HG03469 (cell line): Measurements from ENCODE around the gene ENAH.

ENCODE experiments used
- ATAC-seq: cut with Tn5 transposase; IDR thresholded peaks from one replicate; pipeline ENCODE4 v1.9.1; 2021; ENCODE audit warnings: mild to moderate bottlenecking, moderate library complexity, moderate number of reproducible peaks; ENCODE audit not compliant: unreplicated experiment

The ENAH gene

DNA sequence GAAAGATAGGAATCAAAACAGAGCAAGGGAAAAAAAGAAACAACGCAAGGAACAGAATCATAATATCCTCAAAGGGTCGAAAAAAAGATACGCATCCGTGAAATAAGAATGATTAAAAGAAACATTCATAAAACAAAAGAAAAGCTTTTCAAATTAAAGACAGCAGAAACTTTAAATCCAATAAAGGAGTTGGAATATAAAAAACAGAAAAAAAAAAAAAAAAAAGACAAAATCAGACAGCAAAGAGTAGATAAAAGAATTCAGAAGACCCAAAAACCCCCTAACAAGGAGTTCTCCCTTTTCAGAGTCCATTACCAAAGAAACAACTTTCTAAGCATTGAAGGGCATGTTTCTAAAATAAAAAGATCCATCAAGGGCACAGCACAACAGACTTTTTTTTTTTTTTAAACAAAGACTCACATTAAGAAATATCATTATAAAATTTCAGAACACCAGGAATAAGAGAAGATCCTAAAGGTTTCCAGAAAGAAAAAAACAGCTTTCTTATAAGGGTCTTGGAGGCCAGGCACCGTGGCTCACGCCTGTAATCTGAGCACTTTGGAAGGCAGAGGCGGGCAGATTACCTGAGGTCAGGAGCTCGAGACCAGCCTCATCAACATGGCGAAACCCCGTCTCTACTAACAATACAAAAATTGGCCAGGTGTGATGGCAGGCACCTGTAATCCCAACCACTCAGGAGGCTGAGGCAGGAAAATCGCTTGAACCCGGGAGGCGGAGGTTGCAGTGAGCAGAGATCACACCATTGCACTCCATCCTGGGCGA is 44.7 kb downstream of the ENAH start:
- ATAC-seq, result no peak

DNA sequence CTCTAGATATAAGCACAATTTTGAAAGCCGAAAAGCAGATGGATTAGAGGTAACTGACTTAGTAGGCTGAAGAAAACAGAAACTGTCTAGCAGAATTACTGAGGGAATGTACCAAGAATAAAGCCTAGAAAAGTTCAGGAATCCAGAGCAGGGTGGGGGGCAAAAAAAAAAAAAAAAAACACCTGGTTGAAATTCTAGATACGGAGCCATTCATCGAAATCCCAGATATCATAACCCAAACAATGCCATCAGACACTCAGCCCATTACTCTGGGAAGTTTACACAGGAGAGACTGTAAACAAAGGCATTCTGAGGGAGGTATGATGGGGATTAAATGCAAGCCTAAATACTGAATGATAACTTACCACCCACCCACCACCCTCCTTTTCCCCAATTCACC is 45.6 kb downstream of the ENAH start:
- ATAC-seq, result no peak

DNA sequence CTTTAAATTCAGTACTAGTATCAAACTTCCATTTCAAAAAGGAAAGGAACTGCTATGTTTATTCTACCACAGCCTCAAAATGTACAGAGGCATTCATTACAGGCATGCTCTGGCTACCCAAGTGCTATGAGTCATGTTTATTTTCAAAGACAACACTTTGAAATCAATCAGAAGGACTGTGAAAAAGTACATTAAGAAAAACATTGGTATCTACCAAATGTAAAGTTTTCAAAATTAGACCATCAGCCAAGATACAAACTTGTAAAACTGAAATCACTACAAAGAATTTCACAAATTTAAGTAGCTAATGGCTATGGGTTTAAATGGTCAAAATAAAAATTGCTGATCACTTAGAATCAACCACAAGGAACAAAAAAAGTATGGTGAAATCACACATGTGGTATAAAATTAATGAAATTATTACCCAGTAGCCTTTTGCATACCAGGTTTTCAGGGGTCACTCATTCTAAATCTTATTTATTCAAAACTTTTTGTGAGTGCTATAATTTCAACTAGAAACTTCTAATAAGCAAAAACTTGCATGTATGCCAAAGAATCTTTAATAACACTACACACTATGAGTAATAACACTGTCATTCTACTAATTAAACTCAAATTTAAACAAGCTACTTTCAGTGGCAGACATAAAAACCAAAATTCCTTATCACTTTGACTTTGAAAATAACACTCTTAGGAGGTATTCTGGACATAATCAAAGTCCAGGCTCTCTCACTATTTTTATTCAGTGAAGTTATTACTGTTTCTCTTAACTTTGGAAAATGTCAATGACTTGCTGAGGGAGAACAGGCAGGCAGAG is 49.2 kb downstream of the ENAH start:
- ATAC-seq, result no peak

DNA sequence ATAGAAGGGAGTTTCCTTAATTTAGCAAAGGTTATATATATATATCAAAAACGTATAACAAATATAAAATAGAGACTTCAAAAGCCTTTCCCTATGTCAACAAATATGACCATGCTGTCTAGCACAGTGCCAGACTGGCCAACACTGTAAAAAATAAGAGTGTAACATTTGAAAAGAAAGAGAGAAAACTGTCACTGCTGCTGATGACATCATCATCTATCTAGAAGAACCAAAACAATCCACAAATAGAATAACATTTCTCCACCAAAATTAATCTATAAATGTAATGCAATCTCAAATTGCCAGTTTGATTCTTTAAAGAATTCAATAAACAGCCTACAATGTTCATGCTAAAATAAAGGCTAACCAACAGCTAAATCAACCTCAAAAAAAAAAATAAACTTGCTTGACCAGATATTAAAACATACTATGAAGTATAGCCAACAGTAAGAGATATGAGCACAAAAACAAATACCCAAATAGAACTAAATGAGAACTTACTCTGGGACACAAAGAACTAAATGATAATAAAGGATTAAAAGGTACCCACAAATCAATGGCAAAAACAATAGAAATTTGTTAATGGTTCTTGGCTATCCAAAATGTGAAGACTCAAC is 50.2 kb downstream of the ENAH start:
- ATAC-seq, result no peak

DNA sequence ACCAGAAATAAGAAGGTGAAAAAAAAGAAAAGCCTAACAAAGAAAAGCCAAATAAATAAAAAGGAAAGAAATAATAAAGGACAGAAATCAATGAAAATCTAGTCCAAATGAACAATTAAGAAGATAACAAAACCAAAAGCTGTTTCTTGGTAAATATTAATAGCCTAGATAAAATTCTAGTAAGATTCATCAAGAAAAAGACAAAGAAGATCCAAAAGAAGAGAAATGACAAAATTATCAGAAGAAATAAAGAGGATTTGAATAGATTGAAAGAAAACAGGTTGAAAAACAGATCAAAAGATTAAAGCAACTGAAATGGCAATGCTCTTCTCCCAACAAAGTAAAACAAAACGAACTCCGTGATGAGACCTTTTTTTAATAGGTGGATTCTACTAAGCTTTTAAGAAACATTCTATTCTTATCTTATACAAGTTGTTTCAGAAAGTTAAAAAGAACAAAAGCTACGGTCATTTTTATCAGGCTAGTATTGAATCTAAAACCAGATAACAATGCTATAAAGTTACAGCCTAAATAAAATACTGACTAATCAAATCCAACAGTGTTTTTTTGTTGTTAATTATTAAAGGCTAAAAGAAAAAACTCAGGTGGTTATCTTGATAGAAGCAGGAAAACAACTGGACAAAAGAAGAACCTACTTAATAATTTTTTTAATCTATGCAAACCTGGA is 50.9 kb downstream of the ENAH start:
- no peak for ATAC-seq

DNA sequence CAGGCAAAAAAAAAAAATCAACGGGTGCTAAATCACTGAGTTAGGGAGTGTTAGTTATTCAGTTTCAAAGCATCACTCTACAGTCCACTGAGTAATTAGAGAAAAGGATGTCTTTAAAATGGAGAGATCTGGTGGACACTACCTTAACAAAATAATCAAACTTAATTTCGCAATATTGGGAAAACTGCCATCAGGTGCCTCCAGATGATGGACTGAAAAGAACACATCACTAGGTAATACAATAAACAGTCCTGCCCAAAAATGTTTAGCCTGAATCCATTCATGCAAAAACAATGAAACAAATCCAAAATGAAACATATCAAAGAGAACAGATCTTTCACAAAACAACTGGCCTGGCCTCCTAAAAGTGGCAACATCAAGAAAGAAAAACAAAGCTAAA is 54.1 kb downstream of the ENAH start:
- no peak for ATAC-seq

DNA sequence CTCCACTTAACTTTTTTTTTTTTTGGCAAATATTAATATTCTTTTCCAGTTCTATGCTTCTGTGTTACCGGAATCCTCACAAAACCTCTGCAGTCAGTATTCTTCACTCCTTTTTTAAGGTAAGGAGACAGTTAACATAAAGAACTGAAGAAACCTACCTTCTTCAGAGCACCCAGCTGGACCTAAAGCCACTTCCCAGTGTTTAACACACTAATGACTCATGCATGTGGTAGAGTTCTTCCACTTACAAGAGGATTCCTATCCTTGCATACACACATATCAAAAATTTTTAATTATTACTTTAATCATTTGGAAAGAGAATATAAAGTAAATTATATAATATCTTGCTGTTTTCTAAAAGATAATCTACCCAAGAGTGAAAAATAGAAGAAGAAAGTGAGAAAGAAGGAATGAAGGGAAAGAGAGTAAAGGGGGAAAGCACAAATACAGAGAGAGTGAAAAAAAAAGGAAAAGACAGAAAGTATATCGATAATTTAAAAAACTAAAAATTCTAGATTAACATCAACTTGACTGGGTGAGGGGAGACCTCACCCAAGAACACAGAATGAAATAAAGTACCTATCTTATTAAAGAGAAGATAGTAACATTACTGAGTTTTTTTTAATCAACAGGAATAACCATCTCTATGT is 54.9 kb downstream of the ENAH start:
- no peak for ATAC-seq

DNA sequence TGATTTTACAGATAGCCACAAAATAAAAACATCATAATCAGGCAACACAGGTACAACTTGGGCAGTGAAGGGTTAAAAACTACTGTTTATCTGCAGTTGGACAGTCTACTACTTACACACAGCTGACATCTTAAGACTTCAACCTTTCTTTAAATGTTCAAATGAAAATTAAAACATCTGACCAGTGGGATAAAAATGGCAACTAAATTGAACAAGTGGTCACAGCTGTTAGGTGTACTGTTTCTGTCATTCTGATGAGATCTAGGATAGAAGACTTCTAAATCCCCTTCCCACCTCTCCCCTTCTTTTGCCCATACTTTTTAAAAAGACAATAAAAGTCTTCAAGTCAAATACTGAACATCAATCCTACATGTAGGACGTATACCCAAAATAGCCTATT is 56.2 kb downstream of the ENAH start:
- no peak for ATAC-seq

DNA sequence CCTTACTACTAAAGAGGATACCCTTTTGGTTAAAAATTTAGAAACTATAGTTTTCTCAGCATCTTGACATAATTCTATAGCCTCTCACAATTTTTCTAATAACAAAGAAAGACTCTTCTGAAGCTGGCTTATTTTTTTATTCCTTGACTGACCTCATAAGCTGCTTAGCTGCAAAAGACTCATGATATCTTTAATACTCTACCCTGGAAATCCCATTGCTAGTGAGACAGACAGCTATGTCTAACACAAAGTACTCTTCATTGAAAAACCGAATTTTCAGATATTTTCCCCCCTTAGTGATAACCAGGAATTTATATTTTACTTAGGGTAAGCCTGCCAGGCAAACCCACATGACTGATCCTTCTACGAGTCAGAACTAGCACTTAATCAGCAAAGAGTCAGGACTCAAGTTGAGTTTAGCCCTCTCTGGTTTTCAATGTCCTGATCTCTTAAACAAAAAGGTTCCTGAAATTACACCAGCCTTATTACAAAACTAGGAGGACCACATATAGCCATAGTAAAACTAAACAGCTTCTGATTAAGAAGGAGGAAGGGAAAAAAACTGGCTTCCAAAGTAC is 56.9 kb downstream of the ENAH start:
- no peak for ATAC-seq

DNA sequence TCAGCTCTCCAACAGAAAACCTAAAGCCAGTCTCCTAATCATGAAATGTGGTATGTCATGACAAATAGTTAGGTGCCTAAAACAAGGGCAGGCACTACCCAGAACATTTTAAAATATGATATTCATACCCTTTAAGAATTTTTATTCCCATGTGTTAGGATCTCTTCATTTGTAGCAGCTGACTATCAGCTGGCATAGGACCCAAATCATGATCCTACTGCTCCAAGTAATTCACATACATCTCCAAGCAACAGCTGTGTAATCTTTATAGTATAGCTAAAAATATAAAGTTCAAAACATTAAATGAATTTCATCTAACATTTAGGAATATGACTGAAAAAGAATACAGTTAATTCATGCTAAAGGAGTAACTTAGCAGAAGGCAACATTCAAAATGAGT is 57.5 kb downstream of the ENAH start:
- ATAC-seq, result no peak

DNA sequence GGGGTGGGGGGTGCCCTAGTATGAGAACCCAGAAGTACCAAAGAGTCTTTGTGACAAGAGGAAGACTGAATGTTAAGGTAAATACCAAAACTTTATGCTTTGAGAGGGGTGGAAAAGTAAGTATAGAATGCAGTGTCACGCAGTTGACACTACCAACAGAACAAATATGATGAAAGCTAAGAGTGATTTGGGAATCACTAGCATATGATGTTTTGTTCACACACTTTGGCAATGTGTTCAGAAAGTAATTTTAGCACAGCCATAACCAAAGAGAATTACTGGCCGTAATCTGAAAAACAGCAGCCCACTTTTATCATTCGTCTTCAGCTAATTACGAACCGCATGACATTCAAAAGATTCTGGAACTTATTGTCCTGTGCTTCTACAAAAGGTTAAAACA is 59.5 kb downstream of the ENAH start:
- ATAC-seq, result no peak

DNA sequence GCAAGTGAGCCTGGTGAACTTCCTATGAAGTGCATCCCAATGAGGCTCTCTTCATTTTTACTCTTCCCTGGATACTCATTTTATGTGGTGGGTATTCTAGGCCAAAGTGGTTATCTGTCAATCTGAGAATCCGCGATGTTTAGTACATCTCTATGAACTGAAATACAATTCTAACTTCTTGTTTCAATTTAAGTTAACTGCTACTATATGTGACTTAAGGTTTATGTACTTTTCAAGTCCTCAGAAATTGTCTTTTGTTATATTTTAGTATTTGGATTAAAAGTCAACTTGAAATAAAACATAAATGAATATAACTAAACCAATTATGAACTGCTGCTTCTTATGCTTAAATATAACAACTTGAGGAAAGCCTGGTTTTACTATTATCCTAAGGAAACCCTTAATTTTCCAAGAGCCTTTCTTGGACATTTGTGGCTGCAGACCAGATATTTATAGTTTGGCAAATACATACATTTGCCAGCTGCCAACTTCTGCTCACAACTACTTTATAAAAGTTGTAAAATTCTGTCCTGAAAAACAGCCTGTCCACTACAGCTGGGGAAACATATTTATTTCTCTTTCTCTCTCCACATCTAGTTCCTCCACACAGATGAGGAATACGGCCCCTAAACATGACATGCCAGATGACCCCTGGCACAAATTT is 60.4 kb downstream of the ENAH start:
- no peak for ATAC-seq

DNA sequence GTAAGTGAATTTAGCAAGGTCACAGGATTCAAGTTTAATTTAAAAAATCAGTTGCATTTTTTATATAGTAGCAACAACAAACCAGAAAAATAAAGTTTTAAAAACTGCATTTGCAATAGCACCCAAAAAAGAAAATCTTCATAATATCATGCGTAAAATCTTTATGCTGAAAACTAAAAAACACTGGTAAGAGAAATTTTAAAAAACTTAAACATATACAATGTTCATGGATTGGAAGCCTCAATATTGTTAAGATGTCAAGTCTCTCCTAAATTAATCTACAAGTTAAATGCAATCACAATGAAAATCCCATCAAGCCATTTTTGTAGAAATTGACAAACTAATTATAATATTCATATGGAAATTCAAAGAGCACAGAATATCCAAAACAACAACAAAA is 65.6 kb downstream of the ENAH start:
- ATAC-seq, result no peak

DNA sequence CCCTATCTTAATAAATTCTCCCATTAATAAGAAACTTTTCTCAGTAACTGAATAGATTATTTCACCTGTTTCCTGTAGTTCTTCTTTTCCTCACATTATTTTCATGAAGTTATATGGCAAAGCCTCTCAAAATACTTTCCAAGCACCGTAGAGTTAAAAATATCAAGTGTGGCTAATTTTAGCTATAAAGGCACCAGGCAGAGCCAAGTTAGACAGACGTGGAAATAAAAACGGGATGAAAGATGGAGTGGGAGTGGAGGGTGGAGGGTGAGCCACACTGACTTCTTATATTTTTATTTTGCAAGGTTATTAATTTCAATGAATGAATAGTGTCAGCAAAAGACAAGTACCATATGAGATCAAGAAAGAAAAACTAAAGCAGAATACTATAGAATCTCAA is 71.7 kb downstream of the ENAH start:
- no peak for ATAC-seq

DNA sequence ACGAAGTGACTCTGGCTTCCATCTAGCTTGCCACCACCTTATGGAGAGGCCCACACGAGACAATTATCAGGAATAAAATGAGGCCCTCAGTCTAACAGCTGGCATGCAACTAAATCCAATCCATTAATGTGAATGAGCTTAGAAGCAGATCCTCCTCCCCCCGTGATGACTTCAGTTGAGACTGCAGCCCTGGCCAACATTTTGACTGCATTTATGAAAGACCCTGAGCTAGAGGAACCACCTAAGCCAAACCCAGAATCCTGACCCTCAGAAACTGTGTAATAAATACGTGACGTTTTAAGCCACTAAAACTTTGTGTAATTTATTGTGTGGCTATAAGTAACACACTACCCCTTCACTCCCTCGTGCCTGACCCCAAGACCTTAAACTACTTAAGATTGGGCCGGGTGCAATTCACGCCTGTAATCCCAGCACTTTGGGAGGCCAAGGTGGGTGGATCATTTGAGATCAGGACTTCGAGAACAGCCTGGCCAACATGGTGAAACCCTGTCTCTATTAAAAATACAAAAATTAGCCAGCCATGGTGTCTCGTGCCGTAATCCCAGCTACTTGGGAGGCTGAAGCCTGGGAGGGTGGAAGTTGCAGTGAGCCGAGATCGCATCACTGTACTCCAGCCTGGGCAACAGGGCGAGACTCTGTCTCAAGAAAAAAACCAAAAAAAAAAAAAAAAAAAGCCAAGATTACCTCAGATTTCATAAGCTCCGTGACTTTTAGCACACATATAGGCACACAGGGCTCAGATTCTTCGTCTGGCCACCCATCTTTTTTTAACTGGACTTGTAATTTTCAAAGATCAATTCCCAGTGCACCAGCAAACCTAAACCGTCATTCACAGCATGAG is 72.5 kb downstream of the ENAH start:
- ATAC-seq, result no peak

DNA sequence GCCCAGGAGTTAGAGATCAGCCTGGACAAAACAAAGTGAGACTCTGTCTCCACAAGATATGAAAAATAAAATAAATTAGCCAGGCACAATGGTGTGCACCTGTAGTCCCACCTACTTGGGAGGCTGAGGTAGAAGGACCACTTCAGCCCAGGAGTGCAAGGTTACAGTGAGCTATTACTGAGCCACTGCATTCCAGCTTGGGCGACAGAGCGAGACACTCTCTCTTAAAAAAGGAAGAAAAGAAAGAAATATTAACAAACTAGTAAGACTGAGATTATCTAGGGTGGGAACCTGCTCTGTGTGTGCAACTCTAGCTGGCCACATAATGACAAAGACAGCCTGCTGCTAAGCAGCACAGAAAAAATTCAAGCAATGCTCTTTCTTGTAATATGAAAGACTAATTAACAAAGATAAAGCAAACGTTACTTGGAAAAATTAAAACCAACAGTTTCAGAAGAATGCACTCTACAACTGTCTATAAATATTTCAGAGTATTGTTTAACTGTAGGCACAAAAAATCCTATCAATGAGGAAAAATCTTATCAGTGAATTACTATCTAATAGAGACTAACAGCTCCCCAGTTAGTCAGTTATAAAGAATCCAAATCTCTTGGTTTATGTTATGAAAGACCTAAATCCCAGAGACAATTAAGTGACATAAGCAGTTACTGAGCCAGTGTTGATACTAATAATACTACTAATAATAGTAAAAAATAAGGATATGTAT is 74.5 kb downstream of the ENAH start:
- ATAC-seq, result no peak

DNA sequence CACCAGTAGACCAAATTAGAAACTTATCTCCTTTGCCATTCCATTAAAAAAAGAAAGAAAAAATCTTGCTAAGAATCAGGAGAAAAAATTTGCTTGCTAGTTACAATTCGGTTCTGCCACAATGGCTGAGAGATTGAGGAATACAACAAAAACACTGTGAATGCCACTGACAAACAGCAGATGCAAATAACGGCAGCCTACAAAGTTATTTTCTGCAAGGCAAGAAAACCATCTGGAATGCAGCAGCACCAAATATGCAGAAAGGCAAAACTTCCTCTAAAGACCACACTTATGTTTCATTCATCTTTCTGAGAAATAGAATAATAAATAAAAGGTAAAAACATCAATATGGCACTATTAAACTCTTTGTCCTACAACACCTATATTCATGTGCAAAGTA is 75.7 kb downstream of the ENAH start:
- no peak for ATAC-seq

DNA sequence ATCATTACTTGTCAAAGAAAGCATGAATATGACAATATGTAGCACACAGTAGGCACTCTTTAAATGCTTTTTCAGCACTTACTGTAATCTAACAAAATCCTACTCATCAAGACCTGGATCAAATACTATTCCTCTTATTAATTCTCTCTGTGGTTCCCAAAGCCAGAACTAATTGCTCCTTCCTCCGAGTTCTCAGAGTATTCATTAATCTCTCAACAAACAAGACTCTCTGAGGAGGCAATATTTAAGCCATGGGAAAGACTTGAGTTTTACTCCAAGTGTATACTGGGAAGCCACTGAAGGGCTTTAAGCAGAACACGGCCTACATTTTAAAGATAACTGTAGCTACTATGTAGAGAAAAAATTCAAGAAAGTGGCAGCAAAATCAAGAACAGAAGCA is 79.7 kb downstream of the ENAH start:
- ATAC-seq, result no peak
